GM10248 (cell line): Measurements from ENCODE around the gene NIPAL3.

Source experiments
- CTCF ChIA-PET: fragments of 300-600 bp; sonication (Branson Sonifier 250); formaldehyde crosslinking; extraction: SDS; loops from one replicate; lab custom pipeline; 2021; ENCODE audit warnings: antibody characterized with exemption; lab: Yijun Ruan, JAX
- POLR2A ChIA-PET: fragments of 350-650 bp; sonication (Branson Sonifier 250); formaldehyde crosslinking; extraction: SDS; loops from one replicate; lab custom pipeline; 2020; ENCODE audit warnings: antibody characterized with exemption; lab: Yijun Ruan, JAX
- DNase-seq: peaks from one replicate; pipeline ENCODE4 v3.0.0; 2012; ENCODE audit errors: extremely low spot score
- CTCF ChIP-seq: IDR thresholded peaks from 2 replicates; pipeline ENCODE4 v1.5.1; 2012; ENCODE audit warnings: mild to moderate bottlenecking, low read depth; ENCODE audit errors: extremely low read depth, missing control alignments, control extremely low read depth

The NIPAL3 gene

GRCh38 chr1:24504560-24504959 lies 89.0 kb downstream of the NIPAL3 start:
- no peak for TF ChIP-seq CTCF
- POLR2A ChIA-PET = no interaction called here
- no peak for DNase-seq
- CTCF ChIA-PET = interaction anchor here (1.0 to 3.5 kb wide), 5 partner anchors 10 to 304 kb away, joined by 3 to 10 read pairs (median 5); no protein-coding TSS in a partner anchor

GRCh38 chr1:24505816-24506215 lies 90.2 kb downstream of the NIPAL3 start:
- CTCF ChIA-PET = interaction anchor here (1.0 to 3.5 kb wide), 4 partner anchors 9 to 81 kb away, joined by 3 to 10 read pairs (median 5); no protein-coding TSS in a partner anchor
- no peak for TF ChIP-seq CTCF
- POLR2A ChIA-PET = no interaction called here
- no peak for DNase-seq

- ChIA-PET POLR2A (no interaction called here), CTCF (interaction anchor here (1.2 to 3.5 kb wide), 3 partner anchors 10 to 94 kb away, joined by 3 to 10 read pairs (median 4); no protein-coding TSS in a partner anchor)
- DNase-seq = no peak
- no peak for TF ChIP-seq CTCF
These were observed 91.2 kb downstream of the NIPAL3 start for GRCh38 chr1:24506691-24507381.

- ChIA-PET CTCF (interaction anchor here (1.2 to 3.5 kb wide), 2 partner anchors 80 to 94 kb away, joined by 3 to 10 read pairs; no protein-coding TSS in a partner anchor), POLR2A (no interaction called here)
- DNase-seq = no peak
- TF ChIP-seq CTCF = no peak
These were observed 91.8 kb downstream of the NIPAL3 start for GRCh38 chr1:24507405-24507804.

- no peak for TF ChIP-seq CTCF
- POLR2A ChIA-PET = no interaction called here
These were observed 93.3 kb downstream of the NIPAL3 start for GRCh38 chr1:24508911-24509310.

GRCh38 chr1:24513706-24514105 lies 98.1 kb downstream of the NIPAL3 start:
- ChIA-PET CTCF (no interaction called here), POLR2A (no interaction called here)
- no peak for TF ChIP-seq CTCF
- no peak for DNase-seq

More at GRCh38 chr1:24508911-24509310, 93.3 kb downstream of the NIPAL3 start:
- CTCF ChIA-PET = no interaction called here
- no peak for DNase-seq
